Spleen (tissue), 11 donors: ENCODE measurements around the gene LCN10. TPM values are rescaled to one million over a fixed set of nuclear protein-coding genes. Genes with fewer than 3 reads are reported as not detected.

Experiments used
- DNase-seq: peaks from one replicate; pipeline ENCODE4 v3.0.0-alpha.2; 2020
- H3K27ac ChIP-seq, 8 donors: fragments of 200-600 bp; sonication (generic) in 7 of 8; 1 replicate in 4 of 8; 2 replicates in 4 of 8; pipeline versions ENCODE4 v1.5.0 to v1.8.0; 2016 to 2021; ENCODE audit warnings: inconsistent platforms in 4 of 8, mild to moderate bottlenecking in 4 of 8, moderate library complexity in 1 of 8
- H3K27me3 ChIP-seq, 7 donors: fragments of 200-600 bp; sonication (generic) in 6 of 7; replicated peaks in 1 of 7; 1 replicate in 4 of 7; 2 replicates in 3 of 7; pipeline versions ENCODE4 v1.5.0 to v1.8.0; 2016 to 2021; ENCODE audit warnings: inconsistent platforms in 3 of 7, mild to moderate bottlenecking in 1 of 7
- H3K36me3 ChIP-seq, 6 donors: fragments of 200-600 bp; sonication (generic) in 5 of 6; 1 replicate in 4 of 6; 2 replicates in 2 of 6; pipeline versions ENCODE4 v1.5.0 to v1.8.0; 2016 to 2021; ENCODE audit warnings: inconsistent platforms in 2 of 6
- H3K4me1 ChIP-seq, 6 donors: fragments of 200-600 bp; sonication (generic) in 5 of 6; 1 replicate in 3 of 6; 2 replicates in 3 of 6; pipeline versions ENCODE4 v1.5.0 to v1.8.0; 2016 to 2021; ENCODE audit warnings: inconsistent platforms in 3 of 6
- H3K4me3 ChIP-seq, 8 donors: fragments of 200-600 bp; sonication (generic) in 7 of 8; 1 replicate in 4 of 8; 2 replicates in 4 of 8; pipeline versions ENCODE4 v1.5.0 to v1.8.0; 2016 to 2021; ENCODE audit warnings: inconsistent platforms in 4 of 8, mild to moderate bottlenecking in 4 of 8, moderate library complexity in 2 of 8
- H3K9me3 ChIP-seq, 8 donors: fragments of 200-600 bp; sonication (generic) in 7 of 8; 1 replicate in 4 of 8; 2 replicates in 4 of 8; pipeline versions ENCODE4 v1.5.0 to v1.8.0; 2016 to 2021; ENCODE audit warnings: inconsistent platforms in 4 of 8
- CTCF ChIP-seq, 11 experiments: fragments of 200-600 bp in 7 of 11; fragments of 450-650 bp in 4 of 11; sonication (generic) in 4 of 11; IDR thresholded peaks in 8 of 11; conservative IDR thresholded peaks in 3 of 11; 1 replicate in 7 of 11; 2 replicates in 4 of 11; pipeline versions ENCODE4 v1.4.0 to v1.8.0; 2016 to 2021; ENCODE audit warnings: antibody characterized with exemption in 11 of 11, inconsistent platforms in 4 of 11, mild to moderate bottlenecking in 1 of 11
- POLR2A ChIP-seq, 3 donors: fragments of 450-650 bp; IDR thresholded peaks; one replicate each; pipeline ENCODE4 v1.5.1; 2017; ENCODE audit warnings: antibody characterized with exemption in 3 of 3, mild to moderate bottlenecking in 1 of 3
- POLR2AphosphoS5 ChIP-seq, 3 donors: sonication (generic); formaldehyde crosslinking; IDR thresholded peaks; one replicate each; pipeline ENCODE4 v1.5.1; 2017; ENCODE audit warnings: antibody characterized with exemption in 3 of 3
- WGBS, 5 donors: extraction: QIAGEN DNeasy Blood & Tissue Kit in 3 of 5; methylation state at CpG; one replicate each; pipeline versions ENCODE4 v1.1.5 to v1.1.7; 2013 to 2018; 5-methylcytosine and 5-hydroxymethylcytosine counted together
- intact Hi-C: fragments of 100-400 bp; cut with DNase I; formaldehyde crosslinking; loops from one replicate; pipeline ENCODE4 v1.15.0; 2023; ENCODE audit warnings: low total_unique reads
- polyA plus RNA-seq, 3 donors: library from polyadenylated mRNA; stranded (reverse); fragments of 200-250 nt; gene quantifications; one replicate each; pipeline ENCODE4 v1.2.1, GENCODE V29; 2013
- total RNA-seq, 7 donors: library from RNA; depleted of rRNA in 3 of 7; stranded (reverse); fragments of >200 nt in 3 of 7; fragmentation: NEBNext Ultra II Directional in 4 of 7; extraction: Animal tissue kit (Norgen Biotek cat#: 25700) in 4 of 7; gene quantifications; one replicate each; pipeline versions ENCODE4 v1.1.0 to v1.2.1, GENCODE V29; 2016 to 2021
- donor health status: healthy with polysubstance abuse.
- donor health status: DM: no; HTN: no; CAD: no; lungs with moderate emphysema.
- donor health status: DM: no; HTN: no; CAD: no.
- donor health status: Bipolar disorder and iron deficiency.
- donor health status: healthy.
- donor health status: DM: no; HTN: no; CAD: no.
- donor health status: DM: yes; HTN: yes; CAD: no.

LCN10 gene
- total and polyA plus RNA-seq, 10 donors, result 7.2 to 41.3 (median 15.8) TPM

GRCh38 chr9:136694163-136694871 is 48.4 kb downstream of the LCN10 start:
- intact Hi-C loops, result no loop called here
- DNase-seq, result no peak
- H3K4me3 ChIP-seq, result no peak overlapping the region
- TF ChIP-seq CTCF (IDR thresholded peaks at IDR 0.05 in 8 of 11, conservative IDR thresholded peaks at IDR 0.05 in 3 of 11) (peak; percentile 24 to 89 (median 76)), POLR2AphosphoS5 (IDR thresholded peaks at IDR 0.05) (peak in 2 of 3 donors; percentile 50 to 55), POLR2A (IDR thresholded peaks at IDR 0.05) (no peak)
- no peak overlapping the region for H3K27ac ChIP-seq
- no peaks in the 10 kb centered on the region for H3K9me3 ChIP-seq
- WGBS, 5 donors, result 43 to 65% (median 47%) methylated on average over 22 to 32 of the region's 32 CpGs
- H3K4me1 ChIP-seq, result peaks cover 0 to 63% (median 32%) of the 10 kb centered on the region in 6 donors
- H3K27me3 ChIP-seq, result peaks cover 0 to 41% (median 8%) of the 10 kb centered on the region in 7 donors
- no peaks in the 10 kb centered on the region for H3K36me3 ChIP-seq

- WGBS, 5 donors, result 62 to 81% (median 70%) methylated on average over 12 to 15 of the region's 15 CpGs
- peaks cover 0 to 58% (median 32%) of the 10 kb centered on the region in 6 donors for H3K4me1 ChIP-seq
- H3K27me3 ChIP-seq, result peaks cover 0 to 38% (median 8%) of the 10 kb centered on the region in 7 donors
- H3K27ac ChIP-seq, result no peak overlapping the region
- DNase-seq, result no peak
- no peak for TF ChIP-seq POLR2AphosphoS5 (IDR thresholded peaks at IDR 0.05)
- TF ChIP-seq CTCF (IDR thresholded peaks at IDR 0.05 in 8 of 11, conservative IDR thresholded peaks at IDR 0.05 in 3 of 11), result no peak
- TF ChIP-seq POLR2A (IDR thresholded peaks at IDR 0.05), result no peak
- intact Hi-C loops, result no loop called here
- no peaks in the 10 kb centered on the region for H3K9me3 ChIP-seq
- H3K4me3 ChIP-seq, result no peak overlapping the region
- H3K36me3 ChIP-seq, result no peaks in the 10 kb centered on the region
Observed at GRCh38 chr9:136693490-136694162, 49.1 kb downstream of the LCN10 start.

- Histone ChIP-seq H3K9me3 (no peaks in the 10 kb centered on the region), H3K36me3 (no peaks in the 10 kb centered on the region), H3K4me3 (no peak overlapping the region), H3K4me1 (peaks cover 3 to 58% (median 36%) of the 10 kb centered on the region in 6 donors), H3K27me3 (peaks cover 0 to 38% (median 8%) of the 10 kb centered on the region in 7 donors), H3K27ac (no peak overlapping the region)
- no peak for DNase-seq
- intact Hi-C loops, result no loop called here
- WGBS, 5 donors, result 81 to 89% (median 87%) methylated on average over 14 of the region's 14 CpGs
- no peak for TF ChIP-seq POLR2AphosphoS5 (IDR thresholded peaks at IDR 0.05)
- no peak for TF ChIP-seq POLR2A (IDR thresholded peaks at IDR 0.05)
- TF ChIP-seq CTCF (IDR thresholded peaks at IDR 0.05 in 8 of 11, conservative IDR thresholded peaks at IDR 0.05 in 3 of 11), result no peak
Observed at GRCh38 chr9:136693135-136693489, 49.6 kb downstream of the LCN10 start.
